ENCODE measurements around the gene EIF1. TPM values are rescaled to one million over a fixed set of nuclear protein-coding genes. Genes with fewer than 3 reads are reported as not detected.
A peak's percentile ranks its signal among the peaks of the same experiment; 100 is the strongest.

The EIF1 gene
- total RNA-seq, 2 donors from 2014 or later = 526 to 573 TPM

DNA sequence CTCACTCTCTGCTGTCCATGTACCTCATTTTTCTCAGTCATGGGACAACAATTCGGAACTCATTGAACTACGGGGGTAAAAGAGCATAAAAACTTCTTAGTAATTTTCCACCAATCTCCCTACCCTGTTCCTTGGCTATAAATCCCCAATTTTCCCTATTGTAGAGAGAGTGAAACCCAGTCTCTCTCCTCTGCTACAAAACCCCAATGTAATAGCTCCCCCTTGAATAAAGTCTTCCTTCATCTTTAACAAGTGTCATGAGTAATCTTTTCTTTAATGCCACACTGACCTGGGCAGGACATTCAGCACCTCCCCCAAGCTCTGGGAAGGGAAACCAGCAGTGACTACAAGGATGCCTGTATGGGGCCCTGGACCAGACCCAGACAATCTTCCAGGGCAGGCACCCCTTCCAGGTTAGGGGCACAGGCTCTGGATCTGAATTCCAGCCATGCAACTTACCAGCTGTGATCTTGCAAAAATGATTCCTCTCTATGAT, 10.2 kb upstream of the EIF1 start:
- no peak overlapping the region for H3K27ac ChIP-seq (ENCODE audit: low read depth, low read length)

DNA sequence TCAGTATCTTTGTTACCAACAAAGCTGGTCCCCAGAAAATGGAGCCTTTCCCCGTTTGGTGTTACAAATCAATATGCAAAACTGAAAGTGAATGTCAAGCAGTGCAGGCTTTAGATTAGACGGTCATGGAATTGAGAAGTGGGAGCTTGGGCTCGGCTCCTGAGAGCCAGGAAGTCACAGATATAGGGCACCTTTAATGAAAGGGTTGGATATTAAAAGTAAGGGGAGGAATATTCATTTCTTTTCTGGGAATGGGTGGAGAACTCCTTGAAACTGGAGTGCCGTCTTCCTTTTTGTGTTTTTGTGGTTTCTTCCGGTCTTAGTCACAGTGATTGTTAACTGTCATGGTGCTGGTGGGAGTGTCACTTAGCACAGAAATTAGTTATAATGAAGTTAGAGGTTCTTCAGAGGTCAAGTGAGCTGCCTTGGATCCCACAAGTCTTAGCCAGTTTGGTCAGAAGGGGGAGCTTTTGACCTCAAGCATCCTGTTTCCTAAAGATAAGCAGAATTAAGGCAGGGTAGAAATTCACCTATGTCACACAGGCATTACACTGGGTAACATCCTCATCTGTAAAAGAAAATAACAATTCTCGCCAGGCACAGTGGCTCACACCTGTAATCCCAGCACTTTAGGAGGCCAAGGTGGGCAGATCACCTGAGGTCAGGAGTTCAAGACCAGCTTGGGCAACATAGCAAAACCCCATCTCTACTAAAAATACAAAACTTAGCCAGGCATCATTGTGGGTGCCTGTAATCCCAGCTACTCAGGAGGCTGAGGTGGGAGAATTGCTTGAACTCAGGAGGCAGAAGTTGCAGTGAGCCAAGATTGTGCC, 9.6 kb upstream of the EIF1 start:
- no peak overlapping the region for H3K27ac Mint-ChIP-seq
- H3K9ac ChIP-seq (ENCODE audit: extremely low read depth, low read length, poor library complexity, severe bottlenecking) = no peak overlapping the region
- H3K36me3 ChIP-seq (ENCODE audit: control insufficient read depth, insufficient read depth, low read length) = no peaks in the 10 kb centered on the region
- H3K27ac ChIP-seq (ENCODE audit: low read depth, low read length) = no peak overlapping the region
- no peaks in the 10 kb centered on the region for H3K36me3 Mint-ChIP-seq (ENCODE audit: low read depth)
- H3K9me3 Mint-ChIP-seq = peaks cover 8% of the 10 kb centered on the region
- H3K4me1 ChIP-seq (ENCODE audit: control insufficient read depth, insufficient read depth, low read length) = peaks cover 2% of the 10 kb centered on the region
- DNase-seq = peak; percentile 74
- H3K27me3 Mint-ChIP-seq (ENCODE audit: insufficient read depth) = peaks cover 8% of the 10 kb centered on the region
- peaks cover 29% of the 10 kb centered on the region for H3K4me1 Mint-ChIP-seq
- no peak overlapping the region for H3K4me3 ChIP-seq (ENCODE audit: low read length)
- H3K4me3 Mint-ChIP-seq = no peak overlapping the region
- WGBS, 2 experiments (ENCODE audit: insufficient coverage in 1 of 2, insufficient read length in 1 of 2) = 85 to 93% methylated on average over 6 of the region's 6 CpGs
- TF ChIP-seq, protein P1, sequence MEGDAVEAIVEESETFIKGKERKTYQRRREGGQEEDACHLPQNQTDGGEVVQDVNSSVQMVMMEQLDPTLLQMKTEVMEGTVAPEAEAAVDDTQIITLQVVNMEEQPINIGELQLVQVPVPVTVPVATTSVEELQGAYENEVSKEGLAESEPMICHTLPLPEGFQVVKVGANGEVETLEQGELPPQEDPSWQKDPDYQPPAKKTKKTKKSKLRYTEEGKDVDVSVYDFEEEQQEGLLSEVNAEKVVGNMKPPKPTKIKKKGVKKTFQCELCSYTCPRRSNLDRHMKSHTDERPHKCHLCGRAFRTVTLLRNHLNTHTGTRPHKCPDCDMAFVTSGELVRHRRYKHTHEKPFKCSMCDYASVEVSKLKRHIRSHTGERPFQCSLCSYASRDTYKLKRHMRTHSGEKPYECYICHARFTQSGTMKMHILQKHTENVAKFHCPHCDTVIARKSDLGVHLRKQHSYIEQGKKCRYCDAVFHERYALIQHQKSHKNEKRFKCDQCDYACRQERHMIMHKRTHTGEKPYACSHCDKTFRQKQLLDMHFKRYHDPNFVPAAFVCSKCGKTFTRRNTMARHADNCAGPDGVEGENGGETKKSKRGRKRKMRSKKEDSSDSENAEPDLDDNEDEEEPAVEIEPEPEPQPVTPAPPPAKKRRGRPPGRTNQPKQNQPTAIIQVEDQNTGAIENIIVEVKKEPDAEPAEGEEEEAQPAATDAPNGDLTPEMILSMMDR (conservative IDR thresholded peaks at IDR 0.05) = peak; percentile 64
- no peaks in the 10 kb centered on the region for H3K27me3 ChIP-seq (ENCODE audit: control insufficient read depth, insufficient read depth, low read length, poor library complexity, severe bottlenecking)
- no peaks in the 10 kb centered on the region for H3K9me3 ChIP-seq (ENCODE audit: control insufficient read depth, low read length)

More for the DNA sequence above, 10.2 kb upstream of the EIF1 start:
- no peaks in the 10 kb centered on the region for H3K36me3 Mint-ChIP-seq (ENCODE audit: low read depth)
- WGBS, 2 experiments (ENCODE audit: insufficient coverage in 1 of 2, insufficient read length in 1 of 2) = 86 to 100% methylated on average over 2 of the region's 2 CpGs
- Histone ChIP-seq H3K4me3 (ENCODE audit: low read length) (no peak overlapping the region), H3K9me3 (ENCODE audit: control insufficient read depth, low read length) (no peaks in the 10 kb centered on the region), H3K4me1 (ENCODE audit: control insufficient read depth, insufficient read depth, low read length) (peaks cover 2% of the 10 kb centered on the region), H3K9ac (ENCODE audit: extremely low read depth, low read length, poor library complexity, severe bottlenecking) (no peak overlapping the region), H3K27me3 (ENCODE audit: control insufficient read depth, insufficient read depth, low read length, poor library complexity, severe bottlenecking) (no peaks in the 10 kb centered on the region), H3K36me3 (ENCODE audit: control insufficient read depth, insufficient read depth, low read length) (no peaks in the 10 kb centered on the region)
- no peak overlapping the region for H3K27ac Mint-ChIP-seq
- peaks cover 7% of the 10 kb centered on the region for H3K27me3 Mint-ChIP-seq (ENCODE audit: insufficient read depth)
- no peak overlapping the region for H3K4me3 Mint-ChIP-seq
- peaks cover 29% of the 10 kb centered on the region for H3K4me1 Mint-ChIP-seq
- DNase-seq = no peak
- H3K9me3 Mint-ChIP-seq = peaks cover 8% of the 10 kb centered on the region
- TF ChIP-seq, protein P1 (conservative IDR thresholded peaks at IDR 0.05) = no peak

DNA sequence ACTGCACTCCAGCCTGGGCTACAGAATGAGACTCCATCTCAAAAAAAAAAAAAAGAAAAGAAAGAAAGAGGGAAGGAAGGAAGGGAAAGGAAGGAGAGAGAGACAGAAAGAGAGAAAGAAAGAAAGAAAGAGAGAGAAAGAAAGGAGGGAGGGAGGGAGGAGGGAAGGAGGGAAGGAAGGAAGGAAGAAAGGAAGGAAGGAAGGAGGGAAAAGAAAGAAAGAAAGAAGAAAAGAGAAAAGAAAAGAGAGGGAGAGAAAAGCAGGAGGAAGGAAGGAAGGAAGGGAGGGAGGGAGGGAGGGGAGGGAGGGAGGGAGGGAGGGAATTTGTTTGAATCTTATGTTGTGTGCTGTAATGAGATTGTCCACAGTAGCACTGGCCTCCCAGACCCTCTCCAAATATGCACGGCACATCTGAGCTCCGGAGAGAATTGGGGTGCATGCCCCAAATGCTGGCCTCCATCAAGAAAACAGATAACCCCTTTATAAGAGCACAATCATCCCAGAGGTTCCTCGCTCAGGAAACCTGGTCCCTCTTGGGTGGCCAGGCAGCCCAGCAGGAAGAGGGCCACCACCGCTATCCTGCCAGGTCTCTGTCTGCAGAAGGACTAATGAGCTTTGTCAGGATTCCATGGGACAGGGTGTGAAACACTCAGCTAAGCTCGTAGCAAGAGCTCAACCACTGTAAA, 8.8 kb upstream of the EIF1 start:
- H3K9me3 Mint-ChIP-seq = peaks cover 10% of the 10 kb centered on the region
- H3K4me1 Mint-ChIP-seq = peaks cover 27% of the 10 kb centered on the region
- no peaks in the 10 kb centered on the region for H3K9me3 ChIP-seq (ENCODE audit: control insufficient read depth, low read length)
- no peak overlapping the region for H3K4me3 Mint-ChIP-seq
- H3K27ac ChIP-seq (ENCODE audit: low read depth, low read length) = peak overlapping the region; percentile 48
- H3K4me3 ChIP-seq (ENCODE audit: low read length) = no peak overlapping the region
- no peak overlapping the region for H3K9ac ChIP-seq (ENCODE audit: extremely low read depth, low read length, poor library complexity, severe bottlenecking)
- no peaks in the 10 kb centered on the region for H3K27me3 ChIP-seq (ENCODE audit: control insufficient read depth, insufficient read depth, low read length, poor library complexity, severe bottlenecking)
- DNase-seq = peak; percentile 66
- H3K4me1 ChIP-seq (ENCODE audit: control insufficient read depth, insufficient read depth, low read length) = peaks cover 2% of the 10 kb centered on the region
- 71 to 79% methylated on average over 5 of the region's 5 CpGs for WGBS, 2 experiments (ENCODE audit: insufficient coverage in 1 of 2, insufficient read length in 1 of 2)
- H3K27me3 Mint-ChIP-seq (ENCODE audit: insufficient read depth) = peaks cover 10% of the 10 kb centered on the region
- H3K36me3 ChIP-seq (ENCODE audit: control insufficient read depth, insufficient read depth, low read length) = no peaks in the 10 kb centered on the region
- no peak overlapping the region for H3K27ac Mint-ChIP-seq
- TF ChIP-seq, protein P1 (conservative IDR thresholded peaks at IDR 0.05) = no peak
- no peaks in the 10 kb centered on the region for H3K36me3 Mint-ChIP-seq (ENCODE audit: low read depth)

Measured in endodermal cell (in vitro differentiated cells).